ENCODE results near the gene CSTPP1.

DNA sequence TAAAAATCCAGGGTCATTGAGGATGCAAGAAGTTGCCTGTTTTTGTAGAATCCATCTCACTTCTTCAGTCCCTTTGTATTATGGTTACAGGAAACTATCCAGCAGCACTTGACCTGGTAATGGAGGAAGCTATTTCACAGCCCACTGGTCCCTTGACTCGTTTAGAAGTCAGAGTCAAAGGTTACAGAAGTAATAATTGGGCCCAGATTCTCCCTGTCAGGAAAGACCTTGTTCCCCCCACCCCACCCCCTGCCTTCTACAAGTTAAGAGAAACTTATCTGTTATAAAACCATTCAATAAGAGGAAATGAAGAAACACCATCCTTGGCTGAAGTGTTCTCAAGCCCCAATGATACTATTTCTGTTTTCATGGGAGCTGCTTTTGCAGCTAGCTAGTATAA is 65.8 kb downstream of the CSTPP1 start:
- TF ChIP-seq, protein P1, sequence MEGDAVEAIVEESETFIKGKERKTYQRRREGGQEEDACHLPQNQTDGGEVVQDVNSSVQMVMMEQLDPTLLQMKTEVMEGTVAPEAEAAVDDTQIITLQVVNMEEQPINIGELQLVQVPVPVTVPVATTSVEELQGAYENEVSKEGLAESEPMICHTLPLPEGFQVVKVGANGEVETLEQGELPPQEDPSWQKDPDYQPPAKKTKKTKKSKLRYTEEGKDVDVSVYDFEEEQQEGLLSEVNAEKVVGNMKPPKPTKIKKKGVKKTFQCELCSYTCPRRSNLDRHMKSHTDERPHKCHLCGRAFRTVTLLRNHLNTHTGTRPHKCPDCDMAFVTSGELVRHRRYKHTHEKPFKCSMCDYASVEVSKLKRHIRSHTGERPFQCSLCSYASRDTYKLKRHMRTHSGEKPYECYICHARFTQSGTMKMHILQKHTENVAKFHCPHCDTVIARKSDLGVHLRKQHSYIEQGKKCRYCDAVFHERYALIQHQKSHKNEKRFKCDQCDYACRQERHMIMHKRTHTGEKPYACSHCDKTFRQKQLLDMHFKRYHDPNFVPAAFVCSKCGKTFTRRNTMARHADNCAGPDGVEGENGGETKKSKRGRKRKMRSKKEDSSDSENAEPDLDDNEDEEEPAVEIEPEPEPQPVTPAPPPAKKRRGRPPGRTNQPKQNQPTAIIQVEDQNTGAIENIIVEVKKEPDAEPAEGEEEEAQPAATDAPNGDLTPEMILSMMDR (IDR thresholded peaks at IDR 0.05): no peak
- no peak for TF ChIP-seq POLR2A (IDR thresholded peaks at IDR 0.05)
